HCT116 (cell line): ENCODE measurements around the gene MAOA. TPM values are rescaled to one million over a fixed set of nuclear protein-coding genes. Genes with fewer than 3 reads are reported as not detected.

Source experiments
- ATAC-seq: fragments of 200-7000 bp; cut with Tn5 transposase; 2 replicates; pipeline ENCODE4 v1.9.1; 2020; ENCODE audit warnings: mild to moderate bottlenecking, moderate library complexity
- BruUV-seq: library from RNA; stranded (reverse); fragments of 400-500 nt; replicated peaks from 2 replicates; lab custom pipeline; 2021; lab: Mats Ljungman, UMichigan
- CTCF ChIA-PET: fragments of 300-600 bp; sonication (Branson Sonifier 250); formaldehyde crosslinking; loops from one replicate; lab custom pipeline; 2021; ENCODE audit warnings: antibody characterized with exemption; lab: Charles Lee
- POLR2A ChIA-PET: fragments of 300-600, 350-600 bp; sonication (Branson Sonifier 250); formaldehyde crosslinking; loops from one replicate; lab custom pipeline; 2021; ENCODE audit warnings: antibody characterized with exemption; lab: Charles Lee
- RAD21 ChIA-PET, 2 experiments: fragments of 300-600 bp; sonication (Branson Sonifier 250); formaldehyde crosslinking; loops; one replicate each; lab custom pipeline; 2023; ENCODE audit warnings: low total read pairs in 2 of 2; ENCODE audit not compliant: uncharacterized antibody in 2 of 2, unreplicated experiment in 2 of 2, low non-redundant PET in 1 of 2; lab: Charles Lee
- DNase-seq: peaks from one replicate; pipeline ENCODE4 v3.0.0-alpha.2; 2010; ENCODE audit warnings: low read depth, low spot score
- H2AFZ ChIP-seq: fragments of 200-600 bp; shearing (Covaris generic), sonication (generic); 2 replicates; pipeline ENCODE4 v1.6.1; 2017; ENCODE audit warnings: low read depth, mixed run types, mixed read lengths, antibody characterized with exemption, low read length; ENCODE audit not compliant: poor library complexity, severe bottlenecking
- H3K27ac ChIP-seq: 2 replicates; pipeline ENCODE4 v1.5.1; 2012; ENCODE audit warnings: low read depth, low read length
- H3K27me3 ChIP-seq: fragments of 200-600 bp; sonication (generic); 2 replicates; pipeline ENCODE4 v1.6.1; 2016; ENCODE audit warnings: mixed run types, low read length, mixed read lengths; ENCODE audit not compliant: insufficient read depth
- H3K36me3 ChIP-seq, 2 experiments: fragments of 200-500 bp in 1 of 2; fragments of 200-600 bp in 1 of 2; sonication (Bioruptor generic) in 1 of 2; sonication (generic) in 1 of 2; 2 replicates each; pipeline versions ENCODE4 v1.5.1 to v1.6.1; 2014 to 2016; ENCODE audit warnings: low read length in 2 of 2, inconsistent platforms in 1 of 2, mixed read lengths in 1 of 2, mixed run types in 1 of 2; ENCODE audit not compliant: insufficient read depth in 2 of 2, control insufficient read depth in 1 of 2
- H3K4me1 ChIP-seq, 2 experiments: fragments of 200-600 bp in 1 of 2; sonication (generic) in 1 of 2; 2 replicates each; pipeline versions ENCODE4 v1.5.1 to v1.6.1; 2012 to 2017; ENCODE audit warnings: low read length in 2 of 2, inconsistent platforms in 1 of 2, mild to moderate bottlenecking in 1 of 2, mixed read lengths in 1 of 2, mixed run types in 1 of 2, moderate library complexity in 1 of 2; ENCODE audit not compliant: insufficient read depth in 2 of 2, control insufficient read depth in 1 of 2
- H3K4me2 ChIP-seq: fragments of 200-600 bp; sonication (generic); 2 replicates; pipeline ENCODE4 v1.6.1; 2017; ENCODE audit warnings: mixed run types, low read length, mixed read lengths
- H3K4me3 ChIP-seq, 2 experiments: fragments of 200-600 bp in 1 of 2; sonication (generic) in 1 of 2; replicated peaks in 1 of 2; 2 replicates each; pipeline ENCODE4 v1.5.1; 2011 to 2016; ENCODE audit warnings: low read length in 2 of 2, control low read depth in 1 of 2, low read depth in 1 of 2, mild to moderate bottlenecking in 1 of 2, mixed read lengths in 1 of 2, mixed run types in 1 of 2
- H3K79me2 ChIP-seq: fragments of 200-600 bp; sonication (generic); 2 replicates; pipeline ENCODE4 v1.6.1; 2017; ENCODE audit warnings: mild to moderate bottlenecking, mixed run types, low read length, moderate library complexity, mixed read lengths; ENCODE audit not compliant: insufficient read depth
- H3K9ac ChIP-seq: fragments of 200-600 bp; sonication (generic); 2 replicates; pipeline ENCODE4 v1.6.1; 2016; ENCODE audit warnings: low read length, mixed read lengths
- H3K9me2 ChIP-seq: fragments of 200-600 bp; sonication (generic), shearing (Covaris generic); 2 replicates; pipeline ENCODE4 v1.6.1; 2017; ENCODE audit warnings: mixed run types, mild to moderate bottlenecking, moderate library complexity; ENCODE audit not compliant: insufficient read depth
- H3K9me3 ChIP-seq, 2 experiments: fragments of 200-500 bp in 1 of 2; fragments of 200-600 bp in 1 of 2; sonication (Bioruptor generic) in 1 of 2; sonication (generic) in 1 of 2; 2 replicates each; pipeline ENCODE4 v1.6.1; 2014 to 2017; ENCODE audit warnings: low read length in 2 of 2, mixed read lengths in 2 of 2, inconsistent platforms in 1 of 2, low read depth in 1 of 2, mild to moderate bottlenecking in 1 of 2, mixed run types in 1 of 2, moderate library complexity in 1 of 2; ENCODE audit not compliant: control insufficient read depth in 1 of 2, insufficient read depth in 1 of 2
- H4K20me1 ChIP-seq: fragments of 200-600 bp; sonication (generic), shearing (Covaris generic); 2 replicates; pipeline ENCODE4 v1.6.1; 2017; ENCODE audit warnings: mixed run types, mild to moderate bottlenecking, moderate library complexity; ENCODE audit not compliant: insufficient read depth
- EGR1 ChIP-seq: IDR thresholded peaks from 2 replicates; pipeline ENCODE4 v1.6.1; 2012; ENCODE audit warnings: low read depth
- EZH2phosphoT487 ChIP-seq: fragments of 200-600 bp; IDR thresholded peaks from 2 replicates; pipeline ENCODE4 v1.6.1; 2018; ENCODE audit warnings: antibody characterized with exemption, borderline replicate concordance
- POLR2A ChIP-seq: IDR thresholded peaks from 2 replicates; pipeline ENCODE4 v1.7.0; 2011; ENCODE audit warnings: borderline replicate concordance; ENCODE audit not compliant: insufficient read depth, insufficient read length; ENCODE audit errors: extremely low read depth
- POLR2AphosphoS5 ChIP-seq: IDR thresholded peaks from 2 replicates; pipeline ENCODE4 v1.6.1; 2011; ENCODE audit warnings: mild to moderate bottlenecking, low read depth, low read length, moderate library complexity
- SP1 ChIP-seq: IDR thresholded peaks from 2 replicates; pipeline ENCODE4 v1.6.1; 2012; ENCODE audit warnings: low read depth
- SRF ChIP-seq: IDR thresholded peaks from 2 replicates; pipeline ENCODE4 v1.6.1; 2012; ENCODE audit warnings: low read depth
- TCF7L2 ChIP-seq: IDR thresholded peaks from 2 replicates; pipeline ENCODE4 v1.7.0; 2011; ENCODE audit warnings: borderline replicate concordance, inconsistent platforms; ENCODE audit not compliant: insufficient read depth, insufficient read length; ENCODE audit errors: extremely low read depth
- YY1 ChIP-seq: IDR thresholded peaks from 2 replicates; pipeline ENCODE4 v1.6.1; 2011; ENCODE audit warnings: low read length, low read depth, moderate library complexity, mild to moderate bottlenecking; ENCODE audit not compliant: insufficient replicate concordance; ENCODE audit errors: extremely low read depth
- ZFX ChIP-seq: fragments of 450-650 bp; IDR thresholded peaks from 2 replicates; pipeline ENCODE4 v1.6.1; 2017
- ZNF274 ChIP-seq: fragments of 200-500 bp; sonication (Bioruptor generic); IDR thresholded peaks from 2 replicates; pipeline ENCODE4 v1.6.1; 2014; ENCODE audit warnings: mild to moderate bottlenecking, low read depth, low read length, inconsistent platforms
- intact Hi-C: fragments of 100-400 bp; cut with micrococcal nuclease; formaldehyde crosslinking; loops from 2 replicates; pipeline ENCODE4 v1.10.0; 2022
- total RNA-seq: library from RNA; stranded (reverse); gene quantifications from one replicate; pipeline ENCODE4 v1.2.1, GENCODE V29; 2021; ENCODE audit not compliant: unreplicated experiment
- TF ChIP-seq, protein P1 (sequence below): IDR thresholded peaks from 2 replicates; pipeline ENCODE4 v1.6.1; 2011; ENCODE audit warnings: mild to moderate bottlenecking, low read length, moderate library complexity; ENCODE audit not compliant: insufficient replicate concordance; ENCODE audit errors: extremely low read depth
- TF ChIP-seq, protein P2 (sequence below): IDR thresholded peaks from 2 replicates; pipeline ENCODE4 v1.6.1; 2012

Gene MAOA
- total RNA-seq, 1 experiment from 2014 or later = 13.6 TPM

DNA sequence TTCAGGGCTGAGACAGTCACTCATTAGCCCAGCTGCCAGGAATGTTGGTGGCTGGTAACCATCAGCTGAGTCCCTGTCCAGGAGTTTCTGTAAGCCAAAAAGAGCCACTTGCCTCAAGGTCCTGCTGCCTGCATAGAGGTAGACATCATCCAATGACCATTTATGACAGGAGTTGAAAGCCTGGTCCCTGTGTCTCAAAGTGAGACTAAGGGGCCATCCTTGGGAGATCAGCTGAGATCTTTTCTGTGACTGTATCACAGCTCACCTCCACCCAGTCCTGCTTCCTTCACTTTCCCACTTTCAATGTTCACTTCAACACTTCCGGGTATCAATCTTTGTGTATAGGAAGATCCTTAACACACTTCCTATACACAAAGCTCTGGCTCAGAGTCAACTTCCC lies 28.4 kb upstream of the MAOA start:
- no peaks in the 10 kb centered on the region for H3K4me1 ChIP-seq
- H3K27ac ChIP-seq = no peak overlapping the region
- RAD21 ChIA-PET = no interaction called here
- H3K9me2 ChIP-seq = no peaks in the 10 kb centered on the region
- TF ChIP-seq ZFX = no peak
- no peak for TF ChIP-seq SP1
- TF ChIP-seq, protein P1, sequence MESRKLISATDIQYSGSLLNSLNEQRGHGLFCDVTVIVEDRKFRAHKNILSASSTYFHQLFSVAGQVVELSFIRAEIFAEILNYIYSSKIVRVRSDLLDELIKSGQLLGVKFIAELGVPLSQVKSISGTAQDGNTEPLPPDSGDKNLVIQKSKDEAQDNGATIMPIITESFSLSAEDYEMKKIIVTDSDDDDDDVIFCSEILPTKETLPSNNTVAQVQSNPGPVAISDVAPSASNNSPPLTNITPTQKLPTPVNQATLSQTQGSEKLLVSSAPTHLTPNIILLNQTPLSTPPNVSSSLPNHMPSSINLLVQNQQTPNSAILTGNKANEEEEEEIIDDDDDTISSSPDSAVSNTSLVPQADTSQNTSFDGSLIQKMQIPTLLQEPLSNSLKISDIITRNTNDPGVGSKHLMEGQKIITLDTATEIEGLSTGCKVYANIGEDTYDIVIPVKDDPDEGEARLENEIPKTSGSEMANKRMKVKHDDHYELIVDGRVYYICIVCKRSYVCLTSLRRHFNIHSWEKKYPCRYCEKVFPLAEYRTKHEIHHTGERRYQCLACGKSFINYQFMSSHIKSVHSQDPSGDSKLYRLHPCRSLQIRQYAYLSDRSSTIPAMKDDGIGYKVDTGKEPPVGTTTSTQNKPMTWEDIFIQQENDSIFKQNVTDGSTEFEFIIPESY = no peak
- no peak for TF ChIP-seq POLR2A
- TF ChIP-seq POLR2AphosphoS5 = no peak
- TF ChIP-seq ZNF274 = no peak
- TF ChIP-seq YY1 = no peak
- no peak for TF ChIP-seq EZH2phosphoT487
- TF ChIP-seq TCF7L2 = no peak
- TF ChIP-seq SRF = no peak
- no peak for TF ChIP-seq EGR1
- TF ChIP-seq, protein P2, sequence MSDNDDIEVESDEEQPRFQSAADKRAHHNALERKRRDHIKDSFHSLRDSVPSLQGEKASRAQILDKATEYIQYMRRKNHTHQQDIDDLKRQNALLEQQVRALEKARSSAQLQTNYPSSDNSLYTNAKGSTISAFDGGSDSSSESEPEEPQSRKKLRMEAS = no peak
- ATAC-seq (no peak), DNase-seq (no peak)
- no peaks in the 10 kb centered on the region for H4K20me1 ChIP-seq
- CTCF ChIA-PET = no interaction called here
- H3K79me2 ChIP-seq = no peaks in the 10 kb centered on the region
- H3K4me2 ChIP-seq = no peak overlapping the region
- H3K9me3 ChIP-seq = no peaks in the 10 kb centered on the region
- no TSS peak for BruUV-seq
- H3K9ac ChIP-seq = no peak overlapping the region
- H2AFZ ChIP-seq = no peak overlapping the region
- H3K27me3 ChIP-seq = no peaks in the 10 kb centered on the region
- intact Hi-C loops = no loop called here
- no peak overlapping the region for H3K4me3 ChIP-seq
- no peaks in the 10 kb centered on the region for H3K36me3 ChIP-seq
- POLR2A ChIA-PET = no interaction called here
